HTERT RPE-1 (cell line): ENCODE measurements around the gene RANGRF.
"Not testable (repeated sequence)": the region's sequence is repeated elsewhere in the genome, so short reads cannot be mapped to it uniquely, and the experiment has no call there.

Experiments used
- in situ Hi-C: fragments of 300-500 bp; cut with MboI; formaldehyde crosslinking; loops from 4 replicates; pipeline ENCODE4 v1.14.3; 2020; ENCODE audit warnings: low sequenced_read_pairs

The RANGRF gene, protein sequence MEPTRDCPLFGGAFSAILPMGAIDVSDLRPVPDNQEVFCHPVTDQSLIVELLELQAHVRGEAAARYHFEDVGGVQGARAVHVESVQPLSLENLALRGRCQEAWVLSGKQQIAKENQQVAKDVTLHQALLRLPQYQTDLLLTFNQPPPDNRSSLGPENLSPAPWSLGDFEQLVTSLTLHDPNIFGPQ

DNA sequence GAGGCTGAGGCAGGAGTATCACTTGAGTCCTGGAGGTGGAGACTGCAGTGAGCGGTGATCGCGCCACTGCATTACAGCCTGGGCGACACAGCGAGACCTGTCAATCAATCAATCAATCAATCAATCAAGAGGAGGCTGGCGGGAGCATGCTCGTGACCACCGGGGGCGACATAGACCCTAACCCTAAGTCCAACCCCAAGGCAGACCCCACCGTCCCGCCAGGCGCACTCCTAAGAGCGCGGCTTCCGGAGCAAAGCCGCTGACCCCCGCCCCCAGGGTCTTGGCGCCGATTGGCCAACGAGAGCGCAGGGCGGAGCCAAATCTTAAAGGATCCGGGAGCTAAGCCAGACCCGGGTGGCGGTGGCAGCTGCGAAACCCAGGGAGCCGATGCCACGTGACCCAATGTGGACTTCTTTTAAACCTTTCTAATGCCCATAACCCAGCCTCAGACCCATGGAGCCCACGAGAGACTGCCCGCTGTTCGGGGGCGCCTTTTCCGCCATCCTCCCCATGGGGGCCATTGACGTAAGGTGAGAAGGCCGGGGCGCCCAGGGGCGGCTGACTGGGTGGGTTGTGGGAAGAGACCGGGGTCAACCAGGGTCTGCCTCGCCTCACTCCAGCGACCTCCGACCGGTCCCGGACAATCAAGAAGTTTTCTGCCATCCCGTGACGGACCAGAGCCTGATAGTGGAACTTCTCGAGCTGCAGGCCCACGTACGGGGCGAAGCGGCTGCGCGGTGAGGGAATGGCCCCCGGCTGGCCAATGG lies at the start of gene RANGRF:
TSS of gene RANGRF (plus strand) at position 335 of the 767 bp plus-strand sequence. CDS start at position 454, 119 bp downstream.
- in situ Hi-C loops, result no loop called here

DNA sequence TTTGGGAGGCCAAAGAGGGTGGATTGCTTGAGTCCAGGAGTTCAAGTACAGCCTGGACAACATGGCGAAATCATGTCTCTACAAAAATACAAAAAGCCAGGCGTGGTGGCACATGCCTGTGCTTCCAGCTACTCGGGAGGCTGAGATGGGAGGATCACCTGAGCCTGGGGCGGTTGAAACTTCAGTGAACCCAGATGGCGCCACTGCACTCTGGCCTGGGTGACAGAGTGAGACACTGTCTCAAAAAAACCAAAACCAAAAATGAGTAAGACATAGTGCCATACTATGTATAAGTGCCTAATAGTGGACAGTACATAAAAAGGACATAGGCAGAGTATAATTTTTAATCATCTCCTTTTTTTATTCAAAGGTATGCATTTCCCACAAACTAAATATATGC lies 44.6 kb upstream of the RANGRF start:
- in situ Hi-C loops, result no loop called here

DNA sequence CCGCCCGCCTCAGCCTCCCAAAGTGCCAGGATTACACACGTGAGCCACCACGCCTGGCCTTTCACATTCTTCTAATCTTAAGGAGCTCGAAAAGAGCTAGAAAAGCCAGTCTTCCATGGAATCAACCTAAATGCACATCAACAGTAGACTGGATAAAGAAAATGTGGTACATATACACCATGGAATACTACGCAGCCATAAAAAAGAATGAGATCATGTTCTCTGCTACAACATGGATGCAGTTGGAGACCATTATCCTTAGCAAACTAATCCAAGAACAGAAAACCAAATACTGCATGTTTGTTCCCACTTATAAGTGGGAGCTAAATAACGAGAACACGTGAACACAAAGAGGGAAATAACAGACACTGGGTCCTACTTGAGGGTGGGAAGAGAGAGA lies 43.7 kb upstream of the RANGRF start:
- in situ Hi-C loops, result no loop called here

DNA sequence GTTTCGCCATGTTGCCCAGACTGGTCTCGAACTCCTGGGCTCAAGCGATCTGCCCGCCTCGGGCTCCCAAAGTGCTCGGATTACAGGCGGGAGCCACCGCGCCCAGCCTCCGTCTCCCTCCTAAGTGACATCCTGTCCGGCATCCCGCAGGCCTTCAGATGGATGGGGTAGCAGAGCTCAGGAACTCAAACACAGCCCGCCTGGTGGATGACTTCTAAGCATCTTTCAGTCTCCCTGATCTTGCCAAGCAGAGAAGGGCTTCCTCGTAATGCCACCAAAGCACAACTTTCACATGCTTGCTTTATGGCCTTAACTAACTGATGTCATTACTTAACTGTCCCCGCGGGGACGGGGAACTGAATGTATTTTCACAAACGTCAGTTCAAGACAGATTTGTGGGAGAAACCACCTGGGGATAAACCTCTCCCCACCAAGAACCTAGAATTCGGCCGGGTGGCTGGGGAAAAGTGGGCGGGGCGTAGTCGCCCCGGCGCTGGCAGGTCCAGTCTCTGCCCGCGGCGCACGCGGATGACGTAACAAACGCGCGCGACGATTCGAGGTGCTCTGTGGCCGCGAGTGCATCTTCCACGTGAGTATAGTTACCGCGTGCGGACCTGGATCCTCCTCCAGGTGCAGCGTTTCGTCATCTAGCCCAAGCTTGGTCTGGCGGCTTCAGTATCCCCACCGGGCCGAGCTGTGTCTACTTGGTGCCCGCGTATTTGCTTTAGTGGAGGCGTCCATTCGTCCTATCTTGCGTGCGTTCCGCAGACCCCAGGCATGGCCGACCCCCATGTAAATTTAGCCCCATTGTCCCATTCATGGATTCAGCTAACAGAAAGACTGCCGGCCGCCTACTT lies 39.5 kb upstream of the RANGRF start, which contains the start of gene PFAS:
TSS of gene PFAS (plus strand) at position 539 of the 857 bp plus-strand sequence. CDS start 4,649 bp downstream, outside the sequence.
- in situ Hi-C loops, result no loop called here

DNA sequence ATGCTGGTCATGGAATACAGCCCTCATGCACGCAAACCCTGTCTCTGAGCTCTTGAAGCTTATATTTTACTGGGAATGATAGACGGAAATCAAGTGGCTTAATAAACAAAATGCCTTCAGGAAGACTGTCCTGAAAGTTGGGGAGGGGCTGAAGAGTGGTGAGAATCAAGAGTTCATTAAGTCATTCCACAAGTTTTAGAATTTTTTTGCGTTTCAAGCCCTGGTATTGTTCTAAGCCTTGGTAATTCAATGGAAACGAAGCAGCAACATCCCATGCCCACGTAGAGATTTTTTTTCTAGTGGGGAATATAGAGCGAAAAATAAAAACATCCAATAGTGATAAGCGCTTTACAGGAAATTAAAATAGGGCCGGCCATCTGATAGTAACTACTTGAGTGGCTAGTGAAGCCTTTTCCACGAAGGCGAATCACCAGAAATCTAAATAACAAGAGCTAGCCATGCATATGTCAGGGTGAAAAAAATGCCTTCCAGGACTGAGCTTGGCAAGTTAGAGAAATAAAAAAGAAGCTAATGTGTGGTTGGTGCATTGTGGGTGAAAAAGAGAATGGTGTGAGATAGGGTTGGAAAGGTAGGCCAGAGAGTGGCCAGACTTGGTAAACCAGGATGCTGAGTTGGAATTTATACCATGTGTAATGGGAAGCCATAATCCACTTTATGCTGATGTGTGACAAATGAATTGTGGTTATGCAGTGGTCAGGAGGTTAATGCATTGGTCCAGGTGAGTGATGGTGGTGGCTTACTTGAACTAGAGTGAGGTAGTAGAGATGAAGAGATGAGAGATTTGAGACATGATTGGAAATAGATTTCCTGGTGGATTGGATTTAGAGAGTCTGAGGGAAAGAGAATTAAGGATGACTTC lies 38.6 kb upstream of the RANGRF start:
- in situ Hi-C loops, result no loop called here

DNA sequence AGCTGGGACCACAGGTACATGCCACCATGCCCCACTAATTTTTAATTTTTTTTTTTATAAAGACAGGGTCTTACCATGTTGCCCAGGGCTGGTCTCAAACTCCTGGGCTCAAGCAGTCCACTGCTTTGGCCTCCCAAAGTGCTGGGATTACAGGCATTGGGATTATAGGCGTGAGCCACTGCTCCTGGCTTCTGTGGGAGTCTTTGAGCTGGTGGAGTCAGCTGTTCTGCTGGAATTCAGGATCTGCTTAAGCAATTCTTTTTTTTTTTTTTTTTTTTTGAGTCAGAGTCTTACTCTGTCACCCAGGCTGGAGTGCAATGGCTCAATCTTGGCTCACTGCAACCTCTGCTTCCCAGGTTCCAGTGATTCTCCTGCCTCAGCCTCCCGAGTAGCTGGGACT lies 37.1 kb upstream of the RANGRF start:
- in situ Hi-C loops, result not testable (repeated sequence)

DNA sequence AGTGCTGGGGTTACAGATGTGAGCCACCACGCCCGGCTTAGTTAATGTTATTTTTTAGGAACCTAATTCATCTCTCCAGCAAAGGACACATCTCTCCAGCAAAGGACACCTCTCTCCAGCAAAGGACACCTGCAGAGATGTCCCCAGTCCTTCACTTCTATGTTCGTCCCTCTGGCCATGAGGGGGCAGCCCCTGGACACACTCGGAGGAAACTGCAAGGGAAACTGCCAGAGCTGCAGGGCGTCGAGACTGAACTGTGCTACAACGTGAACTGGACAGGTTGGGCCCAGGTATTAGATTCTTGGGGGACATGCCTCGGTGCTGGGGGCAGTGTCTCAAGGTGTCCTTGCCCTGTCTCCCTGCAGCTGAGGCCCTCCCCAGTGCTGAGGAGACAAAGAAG lies 34.7 kb upstream of the RANGRF start:
- in situ Hi-C loops, result no loop called here

DNA sequence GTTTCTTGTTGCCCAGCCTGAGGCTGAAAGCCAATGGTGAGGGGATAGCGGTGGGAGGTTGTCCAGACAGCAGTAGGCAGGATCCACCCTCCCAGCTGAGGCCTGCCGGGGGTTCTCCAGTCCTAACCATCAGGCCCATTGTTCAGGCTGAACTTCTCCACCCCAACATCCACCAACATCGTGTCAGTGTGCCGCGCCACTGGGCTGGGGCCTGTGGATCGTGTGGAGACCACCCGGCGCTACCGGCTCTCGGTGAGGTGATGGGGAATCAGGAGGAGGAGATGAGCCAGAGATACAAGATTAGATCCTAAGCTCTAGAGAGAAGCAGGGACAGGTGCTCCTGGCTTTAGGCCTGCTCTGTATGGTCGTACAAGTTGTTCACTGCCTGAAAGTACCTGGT lies 33.6 kb upstream of the RANGRF start:
- in situ Hi-C loops, result no loop called here

DNA sequence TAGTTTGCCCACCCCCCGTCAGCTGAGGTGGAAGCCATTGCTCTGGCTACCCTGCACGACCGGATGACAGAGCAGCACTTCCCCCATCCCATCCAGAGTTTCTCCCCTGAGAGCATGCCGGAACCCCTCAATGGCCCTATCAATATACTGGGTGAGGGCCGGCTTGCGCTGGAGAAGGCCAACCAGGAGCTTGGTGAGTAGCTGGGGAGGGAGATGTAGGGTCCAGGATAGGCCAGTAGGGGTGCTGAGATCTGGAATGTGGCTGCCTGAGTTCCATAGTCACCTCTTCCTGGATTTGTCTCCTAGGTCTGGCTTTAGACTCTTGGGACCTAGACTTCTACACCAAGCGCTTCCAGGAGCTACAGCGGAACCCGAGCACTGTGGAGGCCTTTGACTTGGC lies 33.0 kb upstream of the RANGRF start:
- in situ Hi-C loops, result no loop called here

DNA sequence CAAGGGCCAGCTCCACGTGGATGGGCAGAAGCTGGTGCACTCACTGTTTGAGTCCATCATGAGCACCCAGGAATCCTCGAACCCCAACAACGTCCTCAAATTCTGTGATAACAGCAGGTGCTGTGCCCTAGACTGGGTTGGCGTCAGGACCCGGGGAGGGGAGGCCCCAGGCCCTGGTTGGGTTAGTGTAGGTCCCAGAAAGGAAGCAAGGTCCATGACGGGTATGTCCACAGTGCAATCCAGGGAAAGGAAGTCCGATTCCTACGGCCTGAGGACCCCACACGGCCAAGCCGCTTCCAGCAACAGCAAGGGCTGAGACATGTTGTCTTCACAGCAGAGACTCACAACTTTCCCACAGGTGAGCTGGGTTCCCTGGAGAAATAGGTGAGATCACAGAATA lies 32.2 kb upstream of the RANGRF start:
- in situ Hi-C loops, result no loop called here

DNA sequence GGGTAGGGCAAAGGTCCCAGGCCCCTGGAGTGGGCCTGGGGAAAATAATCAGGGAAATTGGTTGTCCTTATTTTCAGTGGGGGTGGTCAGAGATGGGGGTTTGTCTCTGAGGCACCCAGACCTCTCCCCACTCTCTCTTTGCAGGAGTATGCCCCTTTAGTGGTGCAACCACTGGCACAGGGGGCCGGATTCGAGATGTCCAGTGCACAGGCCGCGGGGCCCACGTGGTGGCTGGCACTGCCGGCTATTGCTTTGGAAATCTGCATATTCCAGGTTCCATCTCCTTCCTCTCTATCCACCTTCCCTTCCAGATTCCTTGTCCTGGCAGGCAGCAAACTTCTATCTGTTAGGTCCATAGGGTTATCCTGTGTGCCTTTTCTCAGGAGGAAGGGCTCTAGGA lies 31.8 kb upstream of the RANGRF start:
- in situ Hi-C loops, result no loop called here

DNA sequence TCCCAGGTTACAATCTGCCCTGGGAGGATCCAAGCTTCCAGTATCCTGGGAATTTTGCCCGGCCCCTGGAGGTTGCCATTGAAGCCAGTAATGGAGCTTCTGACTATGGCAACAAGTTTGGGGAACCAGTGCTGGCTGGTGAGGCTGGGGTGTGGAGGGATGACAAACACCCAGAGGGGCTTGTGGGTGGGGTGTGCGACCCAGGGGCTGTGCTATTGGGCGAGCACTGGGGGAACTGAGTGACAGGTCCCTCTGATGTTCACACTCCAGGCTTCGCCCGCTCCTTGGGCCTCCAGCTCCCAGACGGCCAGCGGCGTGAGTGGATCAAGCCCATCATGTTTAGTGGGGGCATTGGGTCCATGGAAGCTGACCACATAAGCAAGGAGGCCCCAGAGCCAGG lies 30.7 kb upstream of the RANGRF start:
- in situ Hi-C loops, result no loop called here

DNA sequence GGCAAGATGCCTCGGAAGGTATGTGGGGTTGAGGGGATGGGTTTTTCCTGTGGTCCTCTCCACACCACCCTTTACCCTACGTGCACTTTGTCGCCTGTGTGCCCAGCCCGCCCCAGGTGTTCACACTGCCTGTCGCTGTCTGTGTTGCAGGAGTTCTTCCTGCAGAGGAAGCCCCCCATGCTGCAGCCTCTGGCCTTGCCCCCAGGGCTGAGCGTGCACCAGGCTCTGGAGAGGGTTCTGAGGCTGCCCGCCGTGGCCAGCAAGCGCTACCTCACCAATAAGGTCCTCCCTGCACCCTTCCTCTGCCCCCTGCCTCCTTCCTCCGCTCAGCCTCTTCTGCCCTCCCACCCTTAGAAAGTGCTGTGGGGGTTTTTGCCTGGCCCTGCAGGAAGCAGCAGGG lies 24.1 kb upstream of the RANGRF start:
- in situ Hi-C loops, result no loop called here

DNA sequence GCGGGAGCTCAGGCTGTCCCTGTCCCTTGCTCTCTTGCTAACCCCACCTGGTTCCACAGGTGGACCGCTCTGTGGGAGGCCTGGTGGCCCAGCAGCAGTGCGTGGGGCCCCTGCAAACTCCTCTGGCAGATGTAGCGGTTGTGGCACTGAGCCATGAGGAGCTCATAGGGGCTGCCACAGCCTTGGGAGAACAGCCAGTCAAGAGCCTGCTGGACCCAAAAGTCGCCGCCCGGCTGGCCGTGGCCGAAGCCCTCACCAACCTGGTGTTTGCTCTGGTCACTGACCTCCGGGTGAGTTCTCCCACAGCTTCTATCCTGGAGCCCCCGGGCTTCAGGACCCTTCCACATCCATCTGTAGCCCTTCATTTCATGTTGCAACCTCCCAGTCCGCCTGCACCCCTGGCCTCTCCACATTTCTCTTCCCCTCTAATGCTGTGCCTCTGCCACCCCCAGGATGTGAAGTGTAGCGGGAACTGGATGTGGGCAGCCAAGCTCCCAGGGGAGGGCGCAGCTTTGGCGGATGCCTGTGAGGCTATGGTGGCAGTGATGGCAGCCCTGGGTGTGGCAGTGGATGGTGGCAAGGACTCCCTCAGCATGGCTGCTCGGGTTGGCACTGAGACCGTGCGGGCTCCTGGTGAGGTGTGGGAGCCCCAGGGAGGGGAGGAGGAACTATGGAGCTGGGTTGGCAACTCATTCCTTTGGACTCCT lies 23.5 kb upstream of the RANGRF start:
- in situ Hi-C loops, result no loop called here

DNA sequence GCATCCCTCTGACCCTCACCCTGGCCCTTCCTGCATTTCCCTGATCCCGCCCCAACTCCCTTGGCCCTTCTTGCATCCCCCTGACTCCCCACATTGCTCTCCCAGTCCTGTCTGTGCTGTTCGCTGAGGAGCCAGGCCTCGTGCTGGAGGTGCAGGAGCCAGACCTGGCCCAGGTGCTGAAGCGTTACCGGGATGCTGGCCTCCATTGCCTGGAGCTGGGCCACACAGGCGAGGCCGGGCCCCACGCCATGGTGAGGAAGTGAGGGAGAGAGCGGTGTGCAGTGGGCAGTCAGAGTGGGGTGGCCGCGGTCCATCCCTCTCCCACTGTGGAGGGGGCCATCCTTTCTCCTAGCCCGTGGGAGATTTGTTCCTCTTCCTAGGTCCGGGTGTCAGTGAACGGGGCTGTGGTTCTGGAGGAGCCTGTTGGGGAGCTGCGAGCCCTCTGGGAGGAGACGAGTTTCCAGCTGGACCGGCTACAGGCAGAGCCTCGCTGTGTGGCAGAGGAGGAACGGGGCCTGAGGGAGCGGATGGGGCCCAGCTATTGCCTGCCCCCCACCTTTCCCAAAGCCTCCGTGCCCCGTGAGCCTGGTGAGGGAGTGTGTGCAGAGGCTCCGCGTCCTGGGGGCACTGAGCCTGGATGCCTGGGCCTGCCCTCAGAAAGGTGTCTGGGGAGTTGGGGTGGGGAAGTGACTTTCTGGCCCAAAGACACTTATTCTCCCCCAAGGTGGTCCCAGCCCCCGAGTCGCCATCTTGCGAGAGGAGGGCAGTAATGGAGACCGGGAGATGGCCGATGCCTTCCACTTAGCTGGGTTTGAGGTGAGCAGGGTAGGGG lies 21.6 kb upstream of the RANGRF start:
- in situ Hi-C loops, result no loop called here

DNA sequence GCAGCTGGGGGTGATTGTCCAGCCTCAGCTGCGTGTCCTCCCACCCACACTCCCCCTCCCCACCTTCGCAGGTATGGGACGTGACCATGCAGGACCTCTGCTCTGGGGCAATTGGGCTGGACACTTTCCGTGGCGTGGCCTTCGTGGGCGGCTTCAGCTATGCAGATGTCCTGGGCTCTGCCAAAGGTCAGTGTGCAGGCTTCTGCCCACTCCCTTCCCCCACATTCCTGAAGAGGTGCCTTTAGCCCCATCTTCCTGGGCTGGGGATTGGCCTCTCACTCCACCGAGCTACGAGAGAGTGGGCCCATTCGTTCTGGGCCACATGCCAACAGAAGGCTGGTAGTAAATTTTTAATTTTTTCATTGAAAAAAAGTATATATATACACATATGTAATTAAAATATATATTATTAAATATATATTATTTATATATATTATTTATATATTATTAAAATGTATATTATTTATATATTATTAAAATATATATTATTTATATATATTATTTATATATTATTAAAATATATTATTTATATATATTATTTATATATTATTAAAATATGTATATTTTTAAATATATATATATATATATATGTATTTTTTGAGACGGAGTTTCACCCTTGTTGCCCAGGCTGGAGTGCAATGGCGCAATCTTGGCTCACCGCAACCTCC lies 20.9 kb upstream of the RANGRF start:
- in situ Hi-C loops, result no loop called here

DNA sequence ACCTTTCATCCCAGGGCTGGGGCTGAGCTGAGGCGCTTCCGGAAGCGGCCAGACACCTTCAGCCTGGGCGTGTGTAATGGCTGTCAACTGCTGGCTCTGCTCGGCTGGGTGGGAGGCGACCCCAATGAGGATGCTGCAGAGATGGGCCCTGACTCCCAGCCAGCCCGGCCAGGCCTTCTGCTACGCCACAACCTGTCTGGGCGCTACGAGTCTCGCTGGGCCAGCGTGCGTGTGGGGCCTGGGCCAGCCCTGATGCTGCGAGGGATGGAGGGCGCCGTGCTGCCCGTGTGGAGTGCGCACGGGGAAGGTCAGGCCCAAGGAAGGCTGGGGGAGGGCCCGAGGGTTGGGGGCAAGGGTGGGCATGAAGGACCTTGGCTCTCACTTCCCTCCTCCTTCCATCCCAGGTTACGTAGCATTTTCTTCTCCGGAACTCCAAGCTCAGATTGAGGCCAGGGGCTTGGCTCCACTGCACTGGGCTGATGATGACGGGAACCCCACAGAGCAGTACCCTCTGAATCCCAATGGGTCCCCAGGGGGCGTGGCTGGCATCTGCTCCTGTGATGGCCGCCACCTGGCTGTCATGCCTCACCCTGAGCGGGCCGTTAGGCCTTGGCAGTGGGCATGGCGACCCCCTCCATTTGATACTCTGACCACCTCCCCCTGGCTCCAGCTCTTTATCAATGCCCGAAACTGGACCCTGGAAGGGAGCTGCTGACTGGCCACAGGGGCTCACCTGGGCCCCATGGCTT lies 19.7 kb upstream of the RANGRF start:
- in situ Hi-C loops, result no loop called here

DNA sequence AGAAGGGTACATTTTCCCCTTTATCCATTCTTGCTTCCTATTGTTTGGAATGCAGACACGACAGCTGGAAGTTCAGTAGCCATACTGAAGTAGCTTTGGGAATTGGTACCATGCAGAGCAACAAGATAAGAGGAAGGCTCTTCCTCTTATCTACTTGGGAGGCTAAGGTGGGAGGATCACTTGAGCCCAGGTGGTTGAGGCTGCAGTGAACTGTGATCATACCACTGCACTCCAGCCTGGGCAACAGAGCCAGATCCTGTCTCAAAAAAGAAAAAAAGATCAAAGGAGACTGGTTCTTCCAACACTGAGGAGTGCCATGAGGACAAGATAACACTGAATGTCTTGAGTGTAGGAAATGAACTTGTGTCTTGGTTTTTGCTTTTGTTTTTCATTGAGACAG lies 16.0 kb upstream of the RANGRF start:
- in situ Hi-C loops, result no loop called here
